Heart right ventricle (tissue), 16 donors: ENCODE data around the gene SRRM2. TPM values are rescaled to one million over a fixed set of nuclear protein-coding genes. Genes with fewer than 3 reads are reported as not detected.
A peak's percentile ranks its signal among the peaks of the same experiment; 100 is the strongest.

Experiments
- ATAC-seq, 8 donors: fragments of 200-7000 bp; cut with Tn5 transposase; one replicate each; pipeline ENCODE4 v1.9.1; 2020; ENCODE audit warnings: mild to moderate bottlenecking in 8 of 8, moderate library complexity in 8 of 8, moderate number of reproducible peaks in 1 of 8
- DNase-seq, 2 donors: peaks; one replicate each; pipeline ENCODE4 v3.0.0-alpha.2; 2020
- H3K27ac ChIP-seq, 10 donors: fragments of 200-600 bp; sonication (generic) in 2 of 10; one replicate each; pipeline versions ENCODE4 v1.5.0 to v1.8.0; 2020 to 2022; ENCODE audit warnings: mild to moderate bottlenecking in 3 of 10
- H3K27me3 ChIP-seq, 7 donors: fragments of 200-600 bp; one replicate each; pipeline ENCODE4 v1.8.0; 2021 to 2022; ENCODE audit warnings: mild to moderate bottlenecking in 2 of 7
- H3K36me3 ChIP-seq, 9 donors: fragments of 200-600 bp; sonication (generic) in 1 of 9; one replicate each; pipeline versions ENCODE4 v1.5.0 to v1.8.0; 2020 to 2022; ENCODE audit warnings: mild to moderate bottlenecking in 2 of 9
- H3K4me1 ChIP-seq, 9 donors: fragments of 200-600 bp; sonication (generic) in 1 of 9; one replicate each; pipeline versions ENCODE4 v1.5.0 to v1.8.0; 2020 to 2022; ENCODE audit warnings: mild to moderate bottlenecking in 4 of 9
- H3K4me3 ChIP-seq, 10 donors: fragments of 200-600 bp; sonication (generic) in 2 of 10; one replicate each; pipeline versions ENCODE4 v1.5.0 to v1.8.0; 2020 to 2022; ENCODE audit warnings: mild to moderate bottlenecking in 7 of 10, moderate library complexity in 2 of 10
- H3K9me3 ChIP-seq, 11 donors: fragments of 200-600 bp in 10 of 11; sonication (generic) in 2 of 11; one replicate each; pipeline versions ENCODE4 v1.5.0 to v1.8.0; 2013 to 2022; ENCODE audit warnings: mild to moderate bottlenecking in 2 of 11, control low read depth in 1 of 11, moderate library complexity in 1 of 11
- CTCF ChIP-seq, 9 donors: fragments of 200-600 bp; sonication (generic) in 2 of 9; IDR thresholded peaks; one replicate each; pipeline versions ENCODE4 v1.5.0 to v1.8.0; 2021 to 2022; ENCODE audit warnings: antibody characterized with exemption in 9 of 9, mild to moderate bottlenecking in 5 of 9, moderate library complexity in 1 of 9
- WGBS, 2 donors: extraction: QIAGEN DNeasy Blood & Tissue Kit; methylation state at CpG; one replicate each; pipeline ENCODE4 v1.1.7; 2013; ENCODE audit warnings: inconsistent platforms in 1 of 2; 5-methylcytosine and 5-hydroxymethylcytosine counted together
- intact Hi-C, 10 donors: fragments of 100-400 bp; cut with DNase I; formaldehyde crosslinking; loops; one replicate each; pipeline versions ENCODE4 v1.11.1 to v1.14.2; 2022
- long read RNA-seq, 3 donors: library from polyadenylated mRNA; unstranded; transcript quantifications; one replicate each; pipeline ENCODE4 v2.0.0, GENCODE V29; 2020 to 2021
- polyA plus RNA-seq, 2 donors: library from polyadenylated mRNA; stranded (reverse); fragments of 200-250 nt; gene quantifications; one replicate each; pipeline ENCODE4 v1.2.3, GENCODE V29; 2013
- total RNA-seq, 10 donors: library from RNA; stranded (reverse); fragmentation: NEBNext Ultra II Directional in 3 of 10; extraction: Animal tissue kit (Norgen Biotek cat#: 25700) in 3 of 10; gene quantifications; one replicate each; pipeline versions ENCODE4 v1.2.1 to v1.2.4, GENCODE V29; 2021 to 2023
- donor health status: Arrhythmogenic right ventricular cardiomyopathy.
- donor health status: ischemic (EF 13 %, LVEDD 7.1; RV severe dilation, severe dysfunction).
- donor health status: healthy with polysubstance abuse.
- donor health status: DM: no; HTN: yes; CAD: no.
- donor health status: DM: no; HTN: no; CAD: no.
- donor health status: ischemic (EF 25% LVEDD 6.9; RV normal size, moderate dysfunction).
- donor health status: ischemic (EF 25% LVEDD 5.7; RV mildly dilated, moderate dysfunction).
- donor health status: healthy.
- donor health status: DM: yes; HTN: yes; CAD: no.
- donor health status: Ischemic cardiomyopathy.
- donor health status: ischemic (EF 35%, LVEDD 5.7; RV mildly dilated, moderate dysfunction).
- donor health status: nonischemic (EF 11% LVEDD 7.7; RV severe dilation, severe dysfunction).
- donor health status: DM: yes; HTN: yes; CAD: no.
- donor health status: PGD.
- donor health status: ischemic (EF 29% LVEDD 5.4; RV normal size, mild dysfunction).
- donor health status: nonischemic (EF 23%, LVEDD 6.1; RV moderate dilation, normal function).

SRRM2 gene
- total RNA-seq (100 to 1,000 TPM; 228 to 392 (median 261) TPM), polyA plus RNA-seq (1,000 to 10,000 TPM in 1 of 2 donors, 100 to 1,000 TPM in 1; 182 to 1,328 TPM)
- long read RNA-seq, donor 1, partial matches to known transcripts: 62 of 99 reads
- long read RNA-seq, donor 1, other reads (novel, unspliced or antisense): 32 of 99 reads
- long read RNA-seq, donor 2, partial matches to known transcripts: 65 of 117 reads
- long read RNA-seq, donor 2, other reads (novel, unspliced or antisense): 44 of 117 reads
- long read RNA-seq, donor 3, transcript SRRM2-218 (3 exons, 1,759 nt): major isoform, 8 of 38 reads
- long read RNA-seq, donor 3, partial matches to known transcripts: 9 of 38 reads
- long read RNA-seq, donor 3, other reads (novel, unspliced or antisense): 19 of 38 reads

- ATAC-seq: peak; percentile 94 to 97 (median 96)
- H3K4me1 ChIP-seq: peaks cover 12 to 49% (median 44%) of the 10 kb centered on the region in 9 donors
Measured at GRCh38 chr16:2752035-2752849, at the start of gene SRRM2. Gene SRRM2 (plus strand): TSS chr16:2752638. CDS start chr16:2756365, 3,727 bp downstream.

GRCh38 chr16:2702871-2703745 is 49.3 kb upstream of the SRRM2 start:
- Histone ChIP-seq H3K4me3 (no peak overlapping the region), H3K9me3 (no peaks in the 10 kb centered on the region), H3K27me3 (no peaks in the 10 kb centered on the region), H3K27ac (peak overlapping the region in 7 of 10 donors; percentile 30 to 68 (median 59)), H3K36me3 (peaks cover 0 to 100% (median 33%) of the 10 kb centered on the region in 9 donors), H3K4me1 (peaks cover 0 to 21% (median 11%) of the 10 kb centered on the region in 9 donors)
- intact Hi-C loops: no loop called here
- peak; percentile 73 to 95 (median 86) for ATAC-seq
- peak; percentile 62 to 71 for DNase-seq
- no peak for TF ChIP-seq CTCF (IDR thresholded peaks at IDR 0.05)
- 55 to 72% methylated on average over 28 of the region's 28 CpGs for WGBS, 2 donors

More at GRCh38 chr16:2752035-2752849, at the start of gene SRRM2:
- DNase-seq: peak; percentile 94 to 96
- peak within 1 kb of the TSS; percentile 68 to 94 (median 82) for H3K4me3 ChIP-seq
- peaks cover 0 to 12% (median 3%) of the 10 kb centered on the region in 9 donors for H3K36me3 ChIP-seq
- TF ChIP-seq CTCF (IDR thresholded peaks at IDR 0.05): peak in 2 of 9 donors; percentile 10 to 23
- H3K27ac ChIP-seq: peak within 1 kb of the TSS; percentile 94 to 100 (median 100)
- intact Hi-C loops: loop anchor here in 3 of 10 donors (1.0 to 2.0 kb wide), 3 partner anchors 25 to 31 kb away; partner anchors contain the start of gene ELOB (in 2 of the 3)
- no peaks in the 10 kb centered on the region for H3K27me3 ChIP-seq
- H3K9me3 ChIP-seq: peaks cover 0 to 5% (median 0%) of the 10 kb centered on the region in 11 donors
- WGBS, 2 donors: 1% methylated on average over 93 to 94 of the region's 99 CpGs

- ATAC-seq (no peak), DNase-seq (peak in 1 of 2 donors; percentile 10)
- Histone ChIP-seq H3K36me3 (peaks cover 0 to 100% (median 22%) of the 10 kb centered on the region in 9 donors), H3K9me3 (no peaks in the 10 kb centered on the region), H3K4me3 (no peak overlapping the region), H3K4me1 (peaks cover 0 to 21% (median 11%) of the 10 kb centered on the region in 9 donors), H3K27ac (peak overlapping the region in 4 of 10 donors; percentile 52 to 68 (median 62)), H3K27me3 (no peaks in the 10 kb centered on the region)
- WGBS, 2 donors: 94% methylated on average over 32 to 33 of the region's 33 CpGs
- TF ChIP-seq CTCF (IDR thresholded peaks at IDR 0.05): no peak
- intact Hi-C loops: no loop called here
Measured at GRCh38 chr16:2704166-2704982, 48.1 kb upstream of the SRRM2 start.
